Neural cell (in vitro differentiated cells): ENCODE results near the gene ALOX5. TPM values are rescaled to one million over a fixed set of nuclear protein-coding genes. Genes with fewer than 3 reads are reported as not detected.

ENCODE experiments used
- H2AFZ ChIP-seq: fragments of 200-600, 300-800 bp; sonication (generic), shearing (Covaris generic); 2 replicates; pipeline ENCODE4 v1.6.0; 2014; ENCODE audit warnings: low read depth, mild to moderate bottlenecking, antibody characterized with exemption, low read length, moderate library complexity
- H3F3A ChIP-seq: fragments of 200-600 bp; shearing (Covaris generic); 2 replicates; pipeline ENCODE4 v1.6.1; 2016; ENCODE audit warnings: mild to moderate bottlenecking, moderate library complexity, mixed read lengths, antibody characterized with exemption, low read length; ENCODE audit not compliant: insufficient read depth, poor library complexity, severe bottlenecking
- H3K27ac ChIP-seq: fragments of 200-600, 300-800 bp; sonication (generic), shearing (Covaris generic); 2 replicates; pipeline ENCODE4 v1.5.1; 2014; ENCODE audit warnings: mild to moderate bottlenecking, low read length, moderate library complexity
- H3K27me3 ChIP-seq: fragments of 300-800, 200-600 bp; sonication (generic), shearing (Covaris generic); 2 replicates; pipeline ENCODE4 v1.6.0; 2014; ENCODE audit warnings: mild to moderate bottlenecking, low read depth, low read length, moderate library complexity; ENCODE audit not compliant: insufficient read depth
- H3K36me3 ChIP-seq: fragments of 300-800, 200-600 bp; sonication (generic), shearing (Covaris generic); 2 replicates; pipeline ENCODE4 v1.5.1; 2014; ENCODE audit warnings: mild to moderate bottlenecking, antibody characterized with exemption, low read length, moderate library complexity; ENCODE audit not compliant: insufficient read depth
- H3K4me2 ChIP-seq: fragments of 300-800, 200-600 bp; sonication (generic), shearing (Covaris generic); 2 replicates; pipeline ENCODE4 v1.6.0; 2014; ENCODE audit warnings: mild to moderate bottlenecking, low read length
- H3K4me3 ChIP-seq: fragments of 300-800, 200-600 bp; sonication (generic), shearing (Covaris generic); 2 replicates; pipeline ENCODE4 v1.5.1; 2014; ENCODE audit warnings: mild to moderate bottlenecking, low read length, moderate library complexity
- H3K79me2 ChIP-seq: fragments of 200-600 bp; shearing (Covaris generic); replicated peaks from 2 replicates; pipeline ENCODE4 v1.6.0; 2014; ENCODE audit warnings: mild to moderate bottlenecking, low read length, moderate library complexity; ENCODE audit not compliant: insufficient read depth
- H3K9ac ChIP-seq: fragments of 300-800, 200-600 bp; sonication (generic), shearing (Covaris generic); 2 replicates; pipeline ENCODE4 v1.6.1; 2016; ENCODE audit warnings: mild to moderate bottlenecking, low read length, mixed read lengths
- H3K9me2 ChIP-seq: fragments of 200-600 bp; shearing (Covaris generic); 2 replicates; pipeline ENCODE4 v1.6.1; 2016; ENCODE audit warnings: mild to moderate bottlenecking, low read length, mixed read lengths; ENCODE audit not compliant: insufficient read depth
- H3K9me3 ChIP-seq: fragments of 200-600, 300-800 bp; sonication (generic), shearing (Covaris generic); 2 replicates; pipeline ENCODE4 v1.6.1; 2016; ENCODE audit warnings: mild to moderate bottlenecking, mixed run types, low read length, moderate library complexity, mixed read lengths
- H4K20me1 ChIP-seq: fragments of 200-600 bp; shearing (Covaris generic); 2 replicates; pipeline ENCODE4 v1.6.1; 2016; ENCODE audit warnings: mild to moderate bottlenecking, mixed run types; ENCODE audit not compliant: insufficient read depth
- EP300 ChIP-seq: fragments of 450-650 bp; conservative IDR thresholded peaks from 2 replicates; pipeline ENCODE4 v1.6.1; 2014; ENCODE audit warnings: antibody characterized with exemption, mild to moderate bottlenecking, moderate library complexity; ENCODE audit not compliant: poor library complexity, severe bottlenecking
- EZH2 ChIP-seq: fragments of 200-600, 300-800 bp; shearing (Covaris generic), sonication (generic); IDR thresholded peaks from 2 replicates; pipeline ENCODE4 v1.6.1; 2014; ENCODE audit warnings: antibody characterized with exemption, low read length, borderline replicate concordance, mild to moderate bottlenecking; ENCODE audit not compliant: insufficient read depth, poor library complexity, severe bottlenecking
- MXI1 ChIP-seq: fragments of 450-650 bp; conservative IDR thresholded peaks from 2 replicates; pipeline ENCODE4 v1.6.1; 2014; ENCODE audit warnings: antibody characterized with exemption, mild to moderate bottlenecking; ENCODE audit not compliant: poor library complexity, severe bottlenecking
- POLR2AphosphoS5 ChIP-seq: IDR thresholded peaks from 2 replicates; pipeline ENCODE4 v1.6.1; 2012
- RAD21 ChIP-seq: fragments of 450-650 bp; conservative IDR thresholded peaks from 2 replicates; pipeline ENCODE4 v1.6.1; 2014; ENCODE audit warnings: antibody characterized with exemption, mild to moderate bottlenecking, moderate library complexity
- SMC3 ChIP-seq: fragments of 450-650 bp; conservative IDR thresholded peaks from 2 replicates; pipeline ENCODE4 v1.6.1; 2014; ENCODE audit warnings: antibody characterized with exemption, mild to moderate bottlenecking, moderate library complexity; ENCODE audit not compliant: poor library complexity
- TAF1 ChIP-seq: IDR thresholded peaks from 2 replicates; pipeline ENCODE4 v1.6.1; 2012; ENCODE audit warnings: low read depth
- polyA plus RNA-seq: library from polyadenylated mRNA; depleted of rRNA; stranded (reverse); fragments of >200 nt; gene quantifications from 2 replicates; pipeline ENCODE4 v1.2.3, GENCODE V29; 2014
- TF ChIP-seq, protein P1 (sequence below): fragments of 450-650 bp; IDR thresholded peaks from 2 replicates; pipeline ENCODE4 v1.5.1; 2014; ENCODE audit warnings: antibody characterized with exemption, mild to moderate bottlenecking, moderate library complexity; ENCODE audit not compliant: poor library complexity, severe bottlenecking
- TF ChIP-seq, protein P2 (sequence below): IDR thresholded peaks from 2 replicates; pipeline ENCODE4 v1.6.1; 2012; ENCODE audit warnings: borderline replicate concordance

Gene ALOX5
- polyA plus RNA-seq, 1 donor from 2014 or later = not detected

DNA sequence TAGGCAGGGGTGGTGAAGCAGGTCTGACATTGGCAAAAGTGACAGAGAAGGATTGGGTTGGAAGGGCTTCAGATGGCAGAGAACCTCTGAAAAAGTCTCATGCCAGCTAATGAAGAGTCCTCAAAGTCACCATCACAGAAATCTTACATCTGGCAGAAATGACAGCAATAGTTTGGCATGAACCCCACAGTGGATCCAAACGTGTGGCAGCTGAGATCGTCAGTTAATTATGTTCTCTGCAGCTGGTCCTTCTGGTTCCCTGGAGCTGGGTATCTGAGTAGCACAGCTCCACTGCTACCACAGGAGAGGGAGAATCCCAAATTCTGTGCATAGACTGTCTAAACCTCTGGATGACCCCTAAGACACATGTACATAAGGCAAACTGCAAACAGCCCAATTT, 73.4 kb downstream of the ALOX5 start:
- Histone ChIP-seq H3K9ac (no peak overlapping the region), H3K9me3 (no peaks in the 10 kb centered on the region), H4K20me1 (no peaks in the 10 kb centered on the region), H3K4me2 (no peak overlapping the region), H3F3A (no peaks in the 10 kb centered on the region), H3K9me2 (no peaks in the 10 kb centered on the region), H3K4me3 (no peak overlapping the region), H3K79me2 (no peaks in the 10 kb centered on the region), H3K27me3 (no peaks in the 10 kb centered on the region), H3K36me3 (no peaks in the 10 kb centered on the region), H2AFZ (no peak overlapping the region), H3K27ac (no peak overlapping the region)
- TF ChIP-seq TAF1 (no peak), POLR2AphosphoS5 (no peak), EP300 (no peak), MXI1 (no peak)
- TF ChIP-seq, protein P1, sequence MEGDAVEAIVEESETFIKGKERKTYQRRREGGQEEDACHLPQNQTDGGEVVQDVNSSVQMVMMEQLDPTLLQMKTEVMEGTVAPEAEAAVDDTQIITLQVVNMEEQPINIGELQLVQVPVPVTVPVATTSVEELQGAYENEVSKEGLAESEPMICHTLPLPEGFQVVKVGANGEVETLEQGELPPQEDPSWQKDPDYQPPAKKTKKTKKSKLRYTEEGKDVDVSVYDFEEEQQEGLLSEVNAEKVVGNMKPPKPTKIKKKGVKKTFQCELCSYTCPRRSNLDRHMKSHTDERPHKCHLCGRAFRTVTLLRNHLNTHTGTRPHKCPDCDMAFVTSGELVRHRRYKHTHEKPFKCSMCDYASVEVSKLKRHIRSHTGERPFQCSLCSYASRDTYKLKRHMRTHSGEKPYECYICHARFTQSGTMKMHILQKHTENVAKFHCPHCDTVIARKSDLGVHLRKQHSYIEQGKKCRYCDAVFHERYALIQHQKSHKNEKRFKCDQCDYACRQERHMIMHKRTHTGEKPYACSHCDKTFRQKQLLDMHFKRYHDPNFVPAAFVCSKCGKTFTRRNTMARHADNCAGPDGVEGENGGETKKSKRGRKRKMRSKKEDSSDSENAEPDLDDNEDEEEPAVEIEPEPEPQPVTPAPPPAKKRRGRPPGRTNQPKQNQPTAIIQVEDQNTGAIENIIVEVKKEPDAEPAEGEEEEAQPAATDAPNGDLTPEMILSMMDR = no peak

DNA sequence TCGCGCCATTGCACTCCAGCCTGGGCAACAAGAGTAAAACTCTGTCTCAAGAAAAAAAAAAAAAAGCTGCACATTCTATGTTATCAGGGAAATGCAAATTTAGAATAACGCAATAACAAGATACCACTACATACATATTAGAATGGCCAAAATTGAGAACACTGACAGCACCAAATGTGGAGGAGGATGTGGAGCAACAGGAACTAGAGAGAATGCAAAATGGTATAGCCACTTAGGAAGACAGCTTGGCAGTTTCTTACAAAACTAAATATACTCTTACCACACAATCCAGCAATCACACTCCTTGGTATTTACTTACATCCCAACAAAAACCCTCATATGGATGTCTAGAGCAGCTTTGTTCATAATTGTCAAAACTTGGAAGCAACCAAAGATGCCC, 76.8 kb downstream of the ALOX5 start:
- Histone ChIP-seq H3K9me3 (no peaks in the 10 kb centered on the region), H3K27ac (no peak overlapping the region)

DNA sequence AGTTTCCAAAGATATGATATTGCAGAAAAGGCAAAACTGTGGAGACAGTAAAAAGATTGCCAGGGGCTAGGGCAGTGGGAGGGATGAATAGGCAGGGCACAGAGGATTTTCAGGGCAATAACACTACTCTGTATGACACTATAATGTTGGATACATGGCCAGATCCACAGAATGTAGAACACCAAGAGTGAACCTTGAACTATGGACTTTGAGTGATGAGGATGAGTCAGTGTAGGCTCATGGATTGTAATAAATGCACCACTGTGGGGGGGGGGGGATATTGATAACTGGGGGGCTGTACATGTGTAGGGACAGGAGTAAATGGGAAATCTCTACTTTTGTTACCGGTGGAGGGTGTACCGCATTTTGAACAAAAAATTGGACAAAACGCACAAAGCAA, 77.4 kb downstream of the ALOX5 start:
- Histone ChIP-seq H3F3A (no peaks in the 10 kb centered on the region), H3K4me3 (no peak overlapping the region), H3K9me3 (no peaks in the 10 kb centered on the region), H3K9me2 (no peaks in the 10 kb centered on the region), H3K36me3 (no peaks in the 10 kb centered on the region), H3K9ac (no peak overlapping the region), H3K4me2 (no peak overlapping the region), H3K79me2 (no peaks in the 10 kb centered on the region), H4K20me1 (no peaks in the 10 kb centered on the region), H2AFZ (no peak overlapping the region), H3K27ac (no peak overlapping the region), H3K27me3 (no peaks in the 10 kb centered on the region)
- TF ChIP-seq EP300 (no peak), EZH2 (no peak), RAD21 (no peak), MXI1 (no peak), SMC3 (no peak), TAF1 (no peak), POLR2AphosphoS5 (no peak)
- TF ChIP-seq, protein P1 = no peak
- TF ChIP-seq, protein P2, sequence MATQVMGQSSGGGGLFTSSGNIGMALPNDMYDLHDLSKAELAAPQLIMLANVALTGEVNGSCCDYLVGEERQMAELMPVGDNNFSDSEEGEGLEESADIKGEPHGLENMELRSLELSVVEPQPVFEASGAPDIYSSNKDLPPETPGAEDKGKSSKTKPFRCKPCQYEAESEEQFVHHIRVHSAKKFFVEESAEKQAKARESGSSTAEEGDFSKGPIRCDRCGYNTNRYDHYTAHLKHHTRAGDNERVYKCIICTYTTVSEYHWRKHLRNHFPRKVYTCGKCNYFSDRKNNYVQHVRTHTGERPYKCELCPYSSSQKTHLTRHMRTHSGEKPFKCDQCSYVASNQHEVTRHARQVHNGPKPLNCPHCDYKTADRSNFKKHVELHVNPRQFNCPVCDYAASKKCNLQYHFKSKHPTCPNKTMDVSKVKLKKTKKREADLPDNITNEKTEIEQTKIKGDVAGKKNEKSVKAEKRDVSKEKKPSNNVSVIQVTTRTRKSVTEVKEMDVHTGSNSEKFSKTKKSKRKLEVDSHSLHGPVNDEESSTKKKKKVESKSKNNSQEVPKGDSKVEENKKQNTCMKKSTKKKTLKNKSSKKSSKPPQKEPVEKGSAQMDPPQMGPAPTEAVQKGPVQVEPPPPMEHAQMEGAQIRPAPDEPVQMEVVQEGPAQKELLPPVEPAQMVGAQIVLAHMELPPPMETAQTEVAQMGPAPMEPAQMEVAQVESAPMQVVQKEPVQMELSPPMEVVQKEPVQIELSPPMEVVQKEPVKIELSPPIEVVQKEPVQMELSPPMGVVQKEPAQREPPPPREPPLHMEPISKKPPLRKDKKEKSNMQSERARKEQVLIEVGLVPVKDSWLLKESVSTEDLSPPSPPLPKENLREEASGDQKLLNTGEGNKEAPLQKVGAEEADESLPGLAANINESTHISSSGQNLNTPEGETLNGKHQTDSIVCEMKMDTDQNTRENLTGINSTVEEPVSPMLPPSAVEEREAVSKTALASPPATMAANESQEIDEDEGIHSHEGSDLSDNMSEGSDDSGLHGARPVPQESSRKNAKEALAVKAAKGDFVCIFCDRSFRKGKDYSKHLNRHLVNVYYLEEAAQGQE = no peak

More for the DNA sequence above, 76.8 kb downstream of the ALOX5 start:
- H2AFZ ChIP-seq = no peak overlapping the region
- H3K27me3 ChIP-seq = no peaks in the 10 kb centered on the region
- no peak overlapping the region for H3K4me2 ChIP-seq
- H3K79me2 ChIP-seq = no peaks in the 10 kb centered on the region
- no peak overlapping the region for H3K4me3 ChIP-seq
- no peaks in the 10 kb centered on the region for H4K20me1 ChIP-seq
- H3K9ac ChIP-seq = no peak overlapping the region
- TF ChIP-seq EZH2 = no peak
- H3K36me3 ChIP-seq = no peaks in the 10 kb centered on the region
- no peaks in the 10 kb centered on the region for H3K9me2 ChIP-seq
- no peaks in the 10 kb centered on the region for H3F3A ChIP-seq
